ENCODE data around the gene IP6K1.
A peak's percentile ranks its signal among the peaks of the same experiment; 100 is the strongest.
"Not testable (repeated sequence)": the region's sequence is repeated elsewhere in the genome, so short reads cannot be mapped to it uniquely, and the experiment has no call there.

IP6K1 gene

GRCh38 chr3:49785565-49786356 lies 581 bp downstream of the IP6K1 start:
- H4K8ac ChIP-seq (ENCODE audit: low read depth, low read length), result peak overlapping the region; percentile 31
- peak overlapping the region; percentile 77 for H3K18ac ChIP-seq (ENCODE audit: low read length)
- H2BK15ac ChIP-seq (replicated peaks; ENCODE audit: low read depth), result no peak overlapping the region
- H2BK120ac ChIP-seq (ENCODE audit: low read depth, low read length), result no peak overlapping the region
- peak overlapping the region; percentile 90 for H3K56ac ChIP-seq (ENCODE audit: low read length)
- no peak overlapping the region for H3K23ac ChIP-seq (ENCODE audit: low read length)
- peak overlapping the region; percentile 90 for H3K9ac ChIP-seq (ENCODE audit: low read length)
- WGBS (ENCODE audit: extremely low coverage, insufficient coverage, low lambda C conversion rate), result no CpG with 5 or more reads among the region's 50 CpGs
- H3K4me1 ChIP-seq (ENCODE audit: control insufficient read depth, low read depth, low read length), result no peaks in the 10 kb centered on the region
- H3K36me3 ChIP-seq (ENCODE audit: control insufficient read depth, insufficient read depth, low read length), result peaks cover 3% of the 10 kb centered on the region
- H2AK5ac ChIP-seq (ENCODE audit: low read length), result no peak overlapping the region
- H3K27me3 ChIP-seq (ENCODE audit: insufficient read depth, low read length, poor library complexity), result no peaks in the 10 kb centered on the region
- H3K4ac ChIP-seq (ENCODE audit: low read depth, low read length), result no peak overlapping the region
- peak overlapping the region; percentile 89 for H3K4me2 ChIP-seq (ENCODE audit: low read length)
- no peak overlapping the region for H4K5ac ChIP-seq (ENCODE audit: low read length)
- H3K27ac ChIP-seq (ENCODE audit: low read depth, low read length), result peak overlapping the region; percentile 53
- no peak overlapping the region for H2BK5ac ChIP-seq (ENCODE audit: low read length)
- peak overlapping the region; percentile 86 for H3K4me3 ChIP-seq (ENCODE audit: low read length)
- H3K79me1 ChIP-seq (ENCODE audit: low read length), result peaks cover 7% of the 10 kb centered on the region
- peaks cover 16% of the 10 kb centered on the region for H3K79me2 ChIP-seq (ENCODE audit: control insufficient read depth, insufficient read depth, low read length)
- DNase-seq, result peak; percentile 57

GRCh38 chr3:49782277-49782676 lies 4.1 kb downstream of the IP6K1 start:
- H3K4me3 ChIP-seq (ENCODE audit: low read length); H2AK5ac ChIP-seq (ENCODE audit: low read length); H3K56ac ChIP-seq (ENCODE audit: low read length); H3K9ac ChIP-seq (ENCODE audit: low read length); H2BK120ac ChIP-seq (ENCODE audit: low read depth, low read length); H2BK15ac ChIP-seq (replicated peaks; ENCODE audit: low read depth); H3K4ac ChIP-seq (ENCODE audit: low read depth, low read length); H3K36me3 ChIP-seq (ENCODE audit: control insufficient read depth, insufficient read depth, low read length); H3K4me2 ChIP-seq (ENCODE audit: low read length); H3K27ac ChIP-seq (ENCODE audit: low read depth, low read length); H3K4me1 ChIP-seq (ENCODE audit: control insufficient read depth, low read depth, low read length); H3K27me3 ChIP-seq (ENCODE audit: insufficient read depth, low read length, poor library complexity); H3K23ac ChIP-seq (ENCODE audit: low read length); H4K8ac ChIP-seq (ENCODE audit: low read depth, low read length); H3K18ac ChIP-seq (ENCODE audit: low read length); DNase-seq; H4K5ac ChIP-seq (ENCODE audit: low read length); H2BK5ac ChIP-seq (ENCODE audit: low read length): not testable (repeated sequence)
- WGBS (ENCODE audit: extremely low coverage, insufficient coverage, low lambda C conversion rate), result no CpG with 5 or more reads among the region's 9 CpGs
- Histone ChIP-seq H3K79me1 (ENCODE audit: low read length) (peaks cover 14% of the 10 kb centered on the region), H3K79me2 (ENCODE audit: control insufficient read depth, insufficient read depth, low read length) (peaks cover 33% of the 10 kb centered on the region)

- H2BK5ac ChIP-seq (ENCODE audit: low read length), result no peak overlapping the region
- H4K5ac ChIP-seq (ENCODE audit: low read length), result no peak overlapping the region
- H2BK15ac ChIP-seq (replicated peaks; ENCODE audit: low read depth), result no peak overlapping the region
- H3K18ac ChIP-seq (ENCODE audit: low read length), result no peak overlapping the region
- no peak overlapping the region for H2AK5ac ChIP-seq (ENCODE audit: low read length)
- H3K27me3 ChIP-seq (ENCODE audit: insufficient read depth, low read length, poor library complexity), result no peaks in the 10 kb centered on the region
- no peak overlapping the region for H2BK120ac ChIP-seq (ENCODE audit: low read depth, low read length)
- DNase-seq, result no peak
- H3K4ac ChIP-seq (ENCODE audit: low read depth, low read length), result no peak overlapping the region
- H3K36me3 ChIP-seq (ENCODE audit: control insufficient read depth, insufficient read depth, low read length), result peaks cover 3% of the 10 kb centered on the region
- H4K8ac ChIP-seq (ENCODE audit: low read depth, low read length), result no peak overlapping the region
- H3K9ac ChIP-seq (ENCODE audit: low read length), result no peak overlapping the region
- WGBS (ENCODE audit: extremely low coverage, insufficient coverage, low lambda C conversion rate), result no CpG with 5 or more reads among the region's 5 CpGs
- no peak overlapping the region for H3K4me3 ChIP-seq (ENCODE audit: low read length)
- H3K4me1 ChIP-seq (ENCODE audit: control insufficient read depth, low read depth, low read length), result no peaks in the 10 kb centered on the region
- peaks cover 35% of the 10 kb centered on the region for H3K79me2 ChIP-seq (ENCODE audit: control insufficient read depth, insufficient read depth, low read length)
- peaks cover 14% of the 10 kb centered on the region for H3K79me1 ChIP-seq (ENCODE audit: low read length)
- H3K4me2 ChIP-seq (ENCODE audit: low read length), result no peak overlapping the region
- H3K27ac ChIP-seq (ENCODE audit: low read depth, low read length), result no peak overlapping the region
- H3K23ac ChIP-seq (ENCODE audit: low read length), result no peak overlapping the region
- no peak overlapping the region for H3K56ac ChIP-seq (ENCODE audit: low read length)
Observed at GRCh38 chr3:49781415-49782199, 4.7 kb downstream of the IP6K1 start.

GRCh38 chr3:49780975-49781365 lies 5.4 kb downstream of the IP6K1 start:
- H3K27ac ChIP-seq (ENCODE audit: low read depth, low read length); H2BK5ac ChIP-seq (ENCODE audit: low read length); H3K9ac ChIP-seq (ENCODE audit: low read length); H3K4me3 ChIP-seq (ENCODE audit: low read length); H3K36me3 ChIP-seq (ENCODE audit: control insufficient read depth, insufficient read depth, low read length); H4K8ac ChIP-seq (ENCODE audit: low read depth, low read length); H3K4me2 ChIP-seq (ENCODE audit: low read length); H3K18ac ChIP-seq (ENCODE audit: low read length); H2AK5ac ChIP-seq (ENCODE audit: low read length); H4K5ac ChIP-seq (ENCODE audit: low read length); H3K27me3 ChIP-seq (ENCODE audit: insufficient read depth, low read length, poor library complexity); H2BK120ac ChIP-seq (ENCODE audit: low read depth, low read length); H2BK15ac ChIP-seq (replicated peaks; ENCODE audit: low read depth); H3K4me1 ChIP-seq (ENCODE audit: control insufficient read depth, low read depth, low read length); H3K23ac ChIP-seq (ENCODE audit: low read length); H3K56ac ChIP-seq (ENCODE audit: low read length); DNase-seq; H3K4ac ChIP-seq (ENCODE audit: low read depth, low read length): not testable (repeated sequence)
- peaks cover 14% of the 10 kb centered on the region for H3K79me1 ChIP-seq (ENCODE audit: low read length)
- no CpG with 5 or more reads among the region's 9 CpGs for WGBS (ENCODE audit: extremely low coverage, insufficient coverage, low lambda C conversion rate)
- H3K79me2 ChIP-seq (ENCODE audit: control insufficient read depth, insufficient read depth, low read length), result peaks cover 35% of the 10 kb centered on the region

- H4K8ac ChIP-seq (ENCODE audit: low read depth, low read length), result no peak overlapping the region
- H3K79me1 ChIP-seq (ENCODE audit: low read length), result peaks cover 15% of the 10 kb centered on the region
- no peak overlapping the region for H2BK120ac ChIP-seq (ENCODE audit: low read depth, low read length)
- no peak overlapping the region for H3K56ac ChIP-seq (ENCODE audit: low read length)
- no peak for DNase-seq
- no peak overlapping the region for H4K5ac ChIP-seq (ENCODE audit: low read length)
- no peaks in the 10 kb centered on the region for H3K27me3 ChIP-seq (ENCODE audit: insufficient read depth, low read length, poor library complexity)
- no peak overlapping the region for H3K18ac ChIP-seq (ENCODE audit: low read length)
- no peak overlapping the region for H2BK5ac ChIP-seq (ENCODE audit: low read length)
- H3K9ac ChIP-seq (ENCODE audit: low read length), result no peak overlapping the region
- no peak overlapping the region for H3K27ac ChIP-seq (ENCODE audit: low read depth, low read length)
- H3K4ac ChIP-seq (ENCODE audit: low read depth, low read length), result no peak overlapping the region
- H3K36me3 ChIP-seq (ENCODE audit: control insufficient read depth, insufficient read depth, low read length), result peaks cover 3% of the 10 kb centered on the region
- no CpG with 5 or more reads among the region's 4 CpGs for WGBS (ENCODE audit: extremely low coverage, insufficient coverage, low lambda C conversion rate)
- H2BK15ac ChIP-seq (replicated peaks; ENCODE audit: low read depth), result no peak overlapping the region
- H3K79me2 ChIP-seq (ENCODE audit: control insufficient read depth, insufficient read depth, low read length), result peaks cover 31% of the 10 kb centered on the region
- peak overlapping the region; percentile 15 for H3K23ac ChIP-seq (ENCODE audit: low read length)
- no peaks in the 10 kb centered on the region for H3K4me1 ChIP-seq (ENCODE audit: control insufficient read depth, low read depth, low read length)
- H3K4me2 ChIP-seq (ENCODE audit: low read length), result no peak overlapping the region
- no peak overlapping the region for H2AK5ac ChIP-seq (ENCODE audit: low read length)
- H3K4me3 ChIP-seq (ENCODE audit: low read length), result no peak overlapping the region
Observed at GRCh38 chr3:49780080-49780974, 6.0 kb downstream of the IP6K1 start.
